Activated CD4-positive, alpha-beta T cell treated with anti-CD3 and anti-CD28 coated beads, Interleukin-2, amount 10 ng/mL, durations not matched to agents 7 days and 5 days (primary cell): Measurements from ENCODE around the gene DDIT3. TPM values are rescaled to one million over a fixed set of nuclear protein-coding genes. Genes with fewer than 3 reads are reported as not detected.
"Not testable (repeated sequence)": the region's sequence is repeated elsewhere in the genome, so short reads cannot be mapped to it uniquely, and the experiment has no call there.

Experiments used
- CTCF ChIA-PET: fragments of 350-600 bp; sonication (Branson Sonifier 250); formaldehyde crosslinking; loops from one replicate; lab custom pipeline; 2021; ENCODE audit warnings: antibody characterized with exemption; lab: Charles Lee
- POLR2A ChIA-PET: fragments of 350-600 bp; sonication (Branson Sonifier 250); formaldehyde crosslinking; loops from one replicate; lab custom pipeline; 2021; ENCODE audit warnings: antibody characterized with exemption; lab: Charles Lee
- DNase-seq: peaks from one replicate; pipeline ENCODE4 v3.0.0-alpha.2; 2020
- H3K27ac Mint-ChIP-seq: one replicate; pipeline ENCODE4 v1.8.0; 2021; ENCODE audit warnings: mild to moderate bottlenecking, moderate library complexity, mixed read lengths
- H3K27me3 Mint-ChIP-seq: one replicate; pipeline ENCODE4 v1.8.0; 2021; ENCODE audit warnings: mixed read lengths
- H3K36me3 Mint-ChIP-seq: one replicate; pipeline ENCODE4 v1.8.0; 2021; ENCODE audit warnings: low read depth, mixed read lengths
- H3K4me1 Mint-ChIP-seq: one replicate; pipeline ENCODE4 v1.8.0; 2021; ENCODE audit warnings: mixed read lengths
- H3K4me3 Mint-ChIP-seq: one replicate; pipeline ENCODE4 v1.8.0; 2021; ENCODE audit warnings: mild to moderate bottlenecking, moderate library complexity, mixed read lengths
- H3K9me3 Mint-ChIP-seq: one replicate; pipeline ENCODE4 v1.8.0; 2021; ENCODE audit warnings: mixed read lengths
- total RNA-seq, 2 experiments: library from RNA; stranded (reverse); gene quantifications; one replicate each; pipeline ENCODE4 v1.2.3, GENCODE V29; 2021

DDIT3 gene
- total RNA-seq, 2 experiments from 2014 or later: 10.5 to 11.4 TPM

- DNase-seq: no peak
- Mint-ChIP-seq H3K4me1 (peaks cover 3% of the 10 kb centered on the region), H3K4me3 (no peak overlapping the region), H3K27ac (no peak overlapping the region), H3K9me3 (no peaks in the 10 kb centered on the region), H3K36me3 (peaks cover 63% of the 10 kb centered on the region), H3K27me3 (no peaks in the 10 kb centered on the region)
- CTCF ChIA-PET: interaction anchor here (1.0 to 1.7 kb wide), 4 partner anchors 16 to 129 kb away, joined by 3 to 6 read pairs (median 3); no protein-coding TSS in a partner anchor
- POLR2A ChIA-PET: no interaction called here
Observed at GRCh38 chr12:57496822-57497221, 23.5 kb downstream of the DDIT3 start.

DNA sequence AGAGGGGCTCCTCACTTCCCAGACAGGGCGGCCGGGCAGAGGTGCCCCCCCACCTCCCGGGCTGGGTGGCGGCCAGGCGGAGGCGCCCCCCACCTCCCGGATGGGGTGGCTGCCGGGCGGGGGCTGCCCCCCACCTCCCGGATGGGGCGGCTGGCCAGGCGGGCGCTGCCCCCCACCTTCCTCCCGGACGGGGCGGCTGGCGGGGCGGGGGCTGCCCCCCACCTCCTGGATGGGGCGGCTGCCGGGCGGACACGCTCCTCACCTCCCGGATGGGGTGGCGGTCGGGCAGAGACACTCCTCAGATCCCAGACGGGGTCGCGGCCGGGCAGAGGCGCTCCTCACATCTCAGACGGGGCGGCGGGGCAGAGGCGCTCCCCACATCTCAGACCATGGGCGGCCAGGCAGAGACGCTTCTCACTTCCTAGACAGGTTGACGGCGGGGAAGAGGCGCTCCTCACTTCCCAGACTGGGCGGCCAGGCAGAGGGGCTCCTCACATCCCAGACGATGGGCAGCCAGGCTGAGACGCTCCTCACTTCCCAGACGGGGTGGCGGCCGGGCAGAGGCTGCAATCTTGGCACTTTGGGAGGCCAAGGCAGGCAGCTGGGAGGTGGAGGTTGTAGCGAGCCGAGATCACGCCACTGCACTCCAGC lies 25.1 kb downstream of the DDIT3 start:
- H3K27ac Mint-ChIP-seq: peak overlapping the region; percentile 50
- CTCF ChIA-PET, H3K9me3 Mint-ChIP-seq, H3K4me3 Mint-ChIP-seq, H3K27me3 Mint-ChIP-seq, POLR2A ChIA-PET, H3K4me1 Mint-ChIP-seq, DNase-seq: not testable (repeated sequence)
- H3K36me3 Mint-ChIP-seq: peaks cover 62% of the 10 kb centered on the region

GRCh38 chr12:57491393-57492280 lies 28.7 kb downstream of the DDIT3 start:
- no peak overlapping the region for H3K4me3 Mint-ChIP-seq
- no peaks in the 10 kb centered on the region for H3K27me3 Mint-ChIP-seq
- peak; percentile 30 for DNase-seq
- H3K27ac Mint-ChIP-seq: peak overlapping the region; percentile 51
- CTCF ChIA-PET: interaction anchor here (1.0 to 1.5 kb wide), 5 partner anchors 9 to 33 kb away, joined by 3 to 4 read pairs (median 4); no protein-coding TSS in a partner anchor
- POLR2A ChIA-PET: no interaction called here
- H3K9me3 Mint-ChIP-seq: no peaks in the 10 kb centered on the region
- H3K4me1 Mint-ChIP-seq: peaks cover 31% of the 10 kb centered on the region
- H3K36me3 Mint-ChIP-seq: peaks cover 49% of the 10 kb centered on the region

GRCh38 chr12:57490126-57490525 lies 30.2 kb downstream of the DDIT3 start:
- Mint-ChIP-seq H3K4me3 (no peak overlapping the region), H3K9me3 (no peaks in the 10 kb centered on the region), H3K27me3 (no peaks in the 10 kb centered on the region), H3K27ac (no peak overlapping the region), H3K4me1 (peaks cover 31% of the 10 kb centered on the region), H3K36me3 (peaks cover 43% of the 10 kb centered on the region)
- ChIA-PET POLR2A (no interaction called here), CTCF (interaction anchor here (1.0 to 1.5 kb wide), 6 partner anchors 8 to 27 kb away, joined by 3 to 5 read pairs (median 4); no protein-coding TSS in a partner anchor)
- no peak for DNase-seq

GRCh38 chr12:57489157-57489641 lies 31.1 kb downstream of the DDIT3 start:
- no peaks in the 10 kb centered on the region for H3K9me3 Mint-ChIP-seq
- CTCF ChIA-PET: interaction anchor here (0.6 to 1.0 kb wide), 2 partner anchors 27 to 1333 kb away, joined by 3 to 4 read pairs; no protein-coding TSS in a partner anchor
- POLR2A ChIA-PET: no interaction called here
- DNase-seq: no peak
- H3K36me3 Mint-ChIP-seq: peaks cover 39% of the 10 kb centered on the region
- peak overlapping the region; percentile 91 for H3K27ac Mint-ChIP-seq
- peaks cover 31% of the 10 kb centered on the region for H3K4me1 Mint-ChIP-seq
- H3K27me3 Mint-ChIP-seq: no peaks in the 10 kb centered on the region
- peak overlapping the region; percentile 91 for H3K4me3 Mint-ChIP-seq

GRCh38 chr12:57488402-57489156 lies 31.7 kb downstream of the DDIT3 start:
- Mint-ChIP-seq H3K9me3 (no peaks in the 10 kb centered on the region), H3K4me3 (peak overlapping the region; percentile 91), H3K27me3 (no peaks in the 10 kb centered on the region), H3K27ac (peak overlapping the region; percentile 91), H3K4me1 (peaks cover 31% of the 10 kb centered on the region), H3K36me3 (peaks cover 39% of the 10 kb centered on the region)
- no peak for DNase-seq
- ChIA-PET POLR2A (no interaction called here), CTCF (interaction anchor here (0.6 to 1.0 kb wide), 2 partner anchors 28 to 1332 kb away, joined by 3 to 4 read pairs; no protein-coding TSS in a partner anchor)

GRCh38 chr12:57487597-57488401 lies 32.5 kb downstream of the DDIT3 start, which contains the start of gene MARS1:
Gene MARS1, plus strand, starts transcription at chr12:57488068. Its CDS starts 23 bp downstream, at chr12:57488091.
- DNase-seq: peak; percentile 96
- Mint-ChIP-seq H3K4me3 (peak within 1 kb of the TSS; percentile 91), H3K27ac (peak within 1 kb of the TSS; percentile 91), H3K36me3 (peaks cover 37% of the 10 kb centered on the region), H3K4me1 (peaks cover 35% of the 10 kb centered on the region), H3K9me3 (no peaks in the 10 kb centered on the region), H3K27me3 (no peaks in the 10 kb centered on the region)
- POLR2A ChIA-PET: no interaction called here
- CTCF ChIA-PET: interaction anchor here (1.0 kb wide), 1 partner anchor 29 kb away, joined by 5 read pairs; the partner anchor contains the start of gene GLI1

GRCh38 chr12:57487055-57487596 lies 33.2 kb downstream of the DDIT3 start:
- CTCF ChIA-PET: interaction anchor here (0.6 to 1.0 kb wide), 4 partner anchors 8 to 31 kb away, joined by 3 to 5 read pairs (median 4); partner anchors contain the start of gene GLI1
- Mint-ChIP-seq H3K4me1 (peaks cover 34% of the 10 kb centered on the region), H3K27ac (peak overlapping the region; percentile 91)

DNA sequence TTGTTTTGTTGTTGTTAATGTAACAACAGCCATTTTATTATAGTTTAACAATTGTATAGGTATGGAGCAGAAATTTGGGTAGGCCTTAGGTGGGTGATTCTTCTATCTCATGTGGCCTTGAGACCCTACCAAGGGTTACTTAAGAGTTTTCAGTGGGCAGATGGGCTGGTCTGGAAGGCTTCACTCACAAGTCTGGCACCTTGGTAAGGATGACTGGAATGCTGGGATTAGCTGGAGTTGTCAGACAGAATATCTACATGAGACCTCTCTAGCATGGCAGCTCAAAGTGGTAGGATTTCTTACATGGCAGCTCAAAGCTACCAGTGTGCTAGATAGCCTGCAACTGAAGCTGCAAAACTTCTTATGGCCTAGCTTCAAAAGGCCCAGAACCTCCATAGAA lies 34.6 kb downstream of the DDIT3 start:
- no peak overlapping the region for H3K4me3 Mint-ChIP-seq
- ChIA-PET CTCF (interaction anchor here (0.6 to 2.1 kb wide), 5 partner anchors 9 to 52 kb away, joined by 3 to 6 read pairs (median 3); no protein-coding TSS in a partner anchor), POLR2A (no interaction called here)
- H3K27me3 Mint-ChIP-seq: no peaks in the 10 kb centered on the region
- no peak for DNase-seq
- no peaks in the 10 kb centered on the region for H3K9me3 Mint-ChIP-seq
- H3K27ac Mint-ChIP-seq: peak overlapping the region; percentile 42
- H3K36me3 Mint-ChIP-seq: peaks cover 21% of the 10 kb centered on the region
- peaks cover 40% of the 10 kb centered on the region for H3K4me1 Mint-ChIP-seq

More at GRCh38 chr12:57487055-57487596, 33.2 kb downstream of the DDIT3 start:
- H3K9me3 Mint-ChIP-seq: no peaks in the 10 kb centered on the region
- POLR2A ChIA-PET: no interaction called here
- no peak for DNase-seq
- no peaks in the 10 kb centered on the region for H3K27me3 Mint-ChIP-seq
- H3K36me3 Mint-ChIP-seq: peaks cover 33% of the 10 kb centered on the region
- H3K4me3 Mint-ChIP-seq: peak overlapping the region; percentile 91

DNA sequence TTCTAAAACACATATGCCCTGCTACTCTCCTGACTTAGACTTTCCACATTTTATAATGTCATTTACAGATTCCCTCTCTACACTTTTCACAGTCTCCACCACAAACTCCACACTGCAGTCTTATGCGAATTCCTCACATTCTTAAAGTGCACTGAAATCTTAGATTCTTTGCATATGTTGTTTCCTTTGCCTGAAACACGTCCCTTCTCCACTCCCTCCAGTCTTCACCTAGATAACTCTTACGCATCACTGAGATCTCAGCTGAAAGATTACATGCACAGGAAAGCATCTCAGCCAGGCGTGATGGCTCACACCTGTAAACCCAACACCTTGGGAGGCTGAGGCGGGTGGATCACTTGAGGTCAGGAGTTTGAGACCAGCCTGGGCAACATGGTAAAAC lies 36.8 kb downstream of the DDIT3 start:
- peaks cover 13% of the 10 kb centered on the region for H3K36me3 Mint-ChIP-seq
- peaks cover 48% of the 10 kb centered on the region for H3K4me1 Mint-ChIP-seq
- ChIA-PET POLR2A (no interaction called here), CTCF (interaction anchor here (0.6 to 1.8 kb wide), 4 partner anchors 7 to 878 kb away, joined by 3 to 4 read pairs (median 3); no protein-coding TSS in a partner anchor)
- no peak overlapping the region for H3K27ac Mint-ChIP-seq
- no peak overlapping the region for H3K4me3 Mint-ChIP-seq
- no peaks in the 10 kb centered on the region for H3K27me3 Mint-ChIP-seq
- DNase-seq: no peak
- no peaks in the 10 kb centered on the region for H3K9me3 Mint-ChIP-seq

DNA sequence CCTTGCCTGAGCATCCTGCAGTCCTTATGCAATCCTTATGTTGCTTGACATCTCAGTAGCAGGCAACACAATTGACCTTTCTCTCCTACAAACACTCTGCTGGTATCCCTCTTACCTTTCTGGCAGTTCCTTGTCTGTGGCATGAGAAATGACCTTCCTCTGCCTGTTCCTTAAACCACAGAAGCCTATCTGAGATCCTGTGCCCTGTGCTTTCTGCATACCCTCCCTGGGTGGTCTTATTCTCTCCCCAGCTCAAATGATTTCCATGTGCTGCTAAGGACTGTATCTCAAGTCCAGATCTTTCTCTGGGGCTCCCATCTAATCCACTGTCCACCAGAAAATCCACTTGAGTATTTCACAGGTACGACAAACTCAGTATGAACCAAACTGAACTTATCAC lies 38.6 kb downstream of the DDIT3 start:
- no peak overlapping the region for H3K4me3 Mint-ChIP-seq
- no peak for DNase-seq
- peak overlapping the region; percentile 93 for H3K27ac Mint-ChIP-seq
- no peaks in the 10 kb centered on the region for H3K9me3 Mint-ChIP-seq
- POLR2A ChIA-PET: no interaction called here
- peaks cover 24% of the 10 kb centered on the region for H3K36me3 Mint-ChIP-seq
- peaks cover 47% of the 10 kb centered on the region for H3K4me1 Mint-ChIP-seq
- CTCF ChIA-PET: interaction anchor here (1.4 to 1.8 kb wide), 2 partner anchors 9 to 23 kb away, joined by 3 read pairs; no protein-coding TSS in a partner anchor
- H3K27me3 Mint-ChIP-seq: no peaks in the 10 kb centered on the region
